ENCODE data around the gene KCNE4.

DNA sequence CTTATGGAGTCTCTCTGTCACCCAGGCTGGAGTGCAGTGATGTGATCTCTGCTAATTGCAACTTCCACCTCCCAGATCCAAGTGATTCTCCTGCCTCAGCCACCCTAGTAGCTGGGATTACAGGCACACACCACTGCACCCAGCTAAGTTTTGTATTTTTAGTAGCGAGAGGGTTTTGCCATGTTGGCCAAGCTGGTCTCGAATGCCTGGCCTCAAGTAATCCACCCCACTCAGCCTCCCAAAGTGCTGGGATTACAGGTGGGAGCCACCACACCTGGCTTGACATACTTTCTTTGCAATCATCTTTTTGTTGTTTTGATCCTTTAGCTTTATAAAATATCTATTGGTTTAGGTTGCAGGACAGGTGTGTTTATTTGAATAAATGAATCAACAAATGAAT is 9.7 kb upstream of the KCNE4 start:
- TF ChIP-seq CAMTA2 (CRISPR knock-in tag; conservative IDR thresholded peaks at IDR 0.05) (no peak), TBL1XR1 (IDR thresholded peaks at IDR 0.05; ENCODE audit: low read length in 2 of 2) (no peak), ZNF24 (IDR thresholded peaks at IDR 0.05) (no peak), ATF4 (CRISPR knock-in tag; IDR thresholded peaks at IDR 0.05) (no peak), JUND (IDR thresholded peaks at IDR 0.05; ENCODE audit: borderline replicate concordance, low read depth, low read length) (no peak), JUND (tag; IDR thresholded peaks at IDR 0.05; ENCODE audit: borderline replicate concordance, low read depth, low read length) (no peak), CBX2 (IDR thresholded peaks at IDR 0.05; ENCODE audit: insufficient read depth, low read length, poor library complexity, severe bottlenecking) (no peak), POLR2AphosphoS2 (IDR thresholded peaks at IDR 0.05; ENCODE audit: low read length) (no peak), KLF1 (tag; IDR thresholded peaks at IDR 0.05) (no peak), NCOR1 (IDR thresholded peaks at IDR 0.05) (no peak), RNF2 (IDR thresholded peaks at IDR 0.05) (no peak), MAZ (CRISPR knock-in tag; conservative IDR thresholded peaks at IDR 0.05 in 1 of 2, IDR thresholded peaks at IDR 0.05 in 1 of 2) (no peak)
- TF ChIP-seq, protein P1, sequence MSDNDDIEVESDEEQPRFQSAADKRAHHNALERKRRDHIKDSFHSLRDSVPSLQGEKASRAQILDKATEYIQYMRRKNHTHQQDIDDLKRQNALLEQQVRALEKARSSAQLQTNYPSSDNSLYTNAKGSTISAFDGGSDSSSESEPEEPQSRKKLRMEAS (CRISPR knock-in tag; IDR thresholded peaks at IDR 0.05) = no peak
- TF ChIP-seq, protein P2, sequence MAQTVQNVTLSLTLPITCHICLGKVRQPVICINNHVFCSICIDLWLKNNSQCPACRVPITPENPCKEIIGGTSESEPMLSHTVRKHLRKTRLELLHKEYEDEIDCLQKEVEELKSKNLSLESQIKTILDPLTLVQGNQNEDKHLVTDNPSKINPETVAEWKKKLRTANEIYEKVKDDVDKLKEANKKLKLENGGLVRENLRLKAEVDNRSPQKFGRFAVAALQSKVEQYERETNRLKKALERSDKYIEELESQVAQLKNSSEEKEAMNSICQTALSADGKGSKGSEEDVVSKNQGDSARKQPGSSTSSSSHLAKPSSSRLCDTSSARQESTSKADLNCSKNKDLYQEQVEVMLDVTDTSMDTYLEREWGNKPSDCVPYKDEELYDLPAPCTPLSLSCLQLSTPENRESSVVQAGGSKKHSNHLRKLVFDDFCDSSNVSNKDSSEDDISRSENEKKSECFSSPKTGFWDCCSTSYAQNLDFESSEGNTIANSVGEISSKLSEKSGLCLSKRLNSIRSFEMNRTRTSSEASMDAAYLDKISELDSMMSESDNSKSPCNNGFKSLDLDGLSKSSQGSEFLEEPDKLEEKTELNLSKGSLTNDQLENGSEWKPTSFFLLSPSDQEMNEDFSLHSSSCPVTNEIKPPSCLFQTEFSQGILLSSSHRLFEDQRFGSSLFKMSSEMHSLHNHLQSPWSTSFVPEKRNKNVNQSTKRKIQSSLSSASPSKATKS (CRISPR knock-in tag; IDR thresholded peaks at IDR 0.05) = no peak
